GM21423 (cell line): ENCODE measurements around the gene KRT12.

Source experiments
- ATAC-seq: cut with Tn5 transposase; IDR thresholded peaks from one replicate; pipeline ENCODE4 v1.9.1; 2021; ENCODE audit warnings: mild to moderate bottlenecking, moderate library complexity; ENCODE audit not compliant: unreplicated experiment

The KRT12 gene

GRCh38 chr17:40866838-40867237, at the start of gene KRT12:
KRT12 (minus strand) TSS chr17:40867223; CDS start chr17:40867186, 37 bp downstream.
- no peak for ATAC-seq

DNA sequence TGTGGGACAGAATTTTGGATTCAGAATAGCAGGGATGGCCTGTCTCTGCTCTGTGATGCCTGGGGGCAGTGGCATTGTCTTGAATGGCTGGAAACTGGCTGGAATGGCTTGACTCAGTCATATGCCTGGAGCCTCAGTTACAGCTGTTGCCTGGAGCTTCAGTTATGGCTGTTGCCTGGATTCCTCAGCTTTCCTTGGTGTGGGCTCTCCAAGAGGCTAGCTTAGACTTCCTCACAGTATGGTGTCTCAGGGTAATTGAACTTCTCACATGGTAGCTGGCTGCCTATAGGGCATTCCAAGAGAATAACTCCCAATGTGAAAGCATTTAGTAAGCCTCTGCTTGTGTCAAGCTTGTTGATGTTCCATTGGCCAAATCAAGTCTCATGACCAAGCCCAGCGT, 49.3 kb upstream of the KRT12 start:
- no peak for ATAC-seq

DNA sequence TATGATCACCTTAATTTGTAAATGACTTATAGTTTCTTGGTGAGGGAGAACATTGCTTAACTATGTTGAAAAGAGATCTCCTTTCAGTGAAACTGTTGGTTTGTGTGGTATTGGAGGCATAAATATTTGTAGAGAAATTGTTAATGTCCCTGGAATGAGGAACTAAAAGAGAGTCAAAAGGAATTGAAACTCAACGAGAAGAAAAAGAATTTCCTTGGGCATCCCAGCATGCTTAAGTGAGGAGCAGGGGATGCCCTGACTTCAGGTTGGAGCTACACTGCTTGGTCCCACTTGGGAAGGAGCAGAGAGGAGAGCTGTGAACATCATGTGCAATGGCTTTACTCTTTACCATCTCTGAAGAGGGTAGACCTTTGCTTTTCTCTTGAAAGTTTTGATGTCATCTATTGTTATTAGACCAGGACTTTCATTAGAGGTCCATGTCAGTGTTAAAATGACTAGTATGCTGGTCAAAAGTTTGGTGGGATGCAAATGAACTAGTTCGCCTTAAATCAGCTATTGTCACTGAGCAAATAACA, 48.8 kb upstream of the KRT12 start:
- no peak for ATAC-seq

DNA sequence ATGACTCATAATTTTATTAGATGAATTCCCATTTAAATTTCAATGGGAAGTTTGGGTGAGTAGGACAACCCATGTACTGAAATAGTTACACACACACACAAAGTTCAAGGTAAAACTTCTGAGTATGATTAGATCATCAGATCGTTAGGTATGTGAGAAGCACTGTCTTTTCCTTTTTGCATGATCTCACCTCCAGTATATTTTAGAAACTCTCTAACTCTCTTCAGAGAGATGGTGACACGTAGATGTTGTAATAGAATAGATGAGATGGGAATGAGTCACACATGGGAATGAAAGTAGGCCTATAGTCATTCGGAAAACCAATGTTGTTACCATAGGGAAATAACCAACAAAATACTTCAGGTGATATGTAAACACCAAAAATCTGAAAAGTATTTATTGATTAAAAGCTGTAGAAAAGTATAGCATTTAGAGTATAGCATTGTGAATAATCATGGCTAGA, 48.2 kb upstream of the KRT12 start:
- ATAC-seq = no peak

GRCh38 chr17:40914075-40914855, 47.2 kb upstream of the KRT12 start:
- ATAC-seq = no peak

DNA sequence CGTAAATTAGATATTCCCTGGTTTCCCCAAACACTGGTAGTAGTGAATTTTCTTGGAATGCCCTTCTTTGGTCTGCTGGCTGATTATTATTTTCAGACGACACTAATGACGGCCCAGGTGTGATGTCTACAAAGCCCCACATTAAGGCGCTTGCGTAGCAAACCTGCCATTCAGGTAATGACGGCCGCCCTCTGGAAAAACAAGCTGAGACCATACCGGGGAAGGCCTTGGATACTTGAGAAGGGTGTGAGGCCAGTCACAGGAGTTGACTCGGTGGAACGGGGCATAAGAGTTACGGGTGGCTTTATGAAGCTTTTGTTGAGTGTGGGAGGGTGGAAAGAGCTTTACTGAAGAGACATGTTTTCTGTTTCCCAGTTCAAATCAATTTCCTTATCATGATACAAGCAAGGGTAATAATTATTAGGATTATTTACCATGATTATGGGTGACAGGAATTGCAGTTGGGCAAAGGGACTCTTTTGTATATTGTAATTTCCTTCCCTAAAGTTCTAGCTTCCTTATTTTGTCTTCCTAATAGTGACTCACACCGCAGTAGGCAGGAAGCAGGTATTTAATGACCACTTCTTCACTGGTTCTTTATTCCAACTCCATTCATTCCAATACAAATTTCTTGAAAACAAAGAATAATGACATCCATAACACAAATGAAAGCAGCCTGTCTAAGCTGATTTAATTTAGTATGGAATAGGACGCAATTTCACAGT, 45.6 kb upstream of the KRT12 start:
- no peak for ATAC-seq

DNA sequence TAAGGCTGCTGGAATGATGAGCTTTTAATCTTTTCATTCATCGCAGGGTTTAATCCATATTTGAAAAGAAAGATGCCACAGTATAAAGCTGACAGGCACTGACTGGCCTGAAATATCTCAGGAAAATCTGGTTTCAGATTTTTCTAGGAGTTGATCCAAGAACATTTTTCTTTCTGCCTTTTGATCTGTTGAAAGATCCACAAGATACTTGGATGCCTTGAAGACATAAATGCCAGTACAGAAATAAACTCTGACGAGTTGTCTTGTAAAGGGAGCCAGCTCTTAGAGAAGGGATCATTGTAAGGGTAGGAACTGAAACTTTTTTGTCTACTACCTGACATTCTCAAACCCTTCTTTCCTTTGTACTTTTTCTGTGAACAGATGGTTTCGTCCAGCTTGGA, 43.4 kb upstream of the KRT12 start:
- ATAC-seq = no peak

DNA sequence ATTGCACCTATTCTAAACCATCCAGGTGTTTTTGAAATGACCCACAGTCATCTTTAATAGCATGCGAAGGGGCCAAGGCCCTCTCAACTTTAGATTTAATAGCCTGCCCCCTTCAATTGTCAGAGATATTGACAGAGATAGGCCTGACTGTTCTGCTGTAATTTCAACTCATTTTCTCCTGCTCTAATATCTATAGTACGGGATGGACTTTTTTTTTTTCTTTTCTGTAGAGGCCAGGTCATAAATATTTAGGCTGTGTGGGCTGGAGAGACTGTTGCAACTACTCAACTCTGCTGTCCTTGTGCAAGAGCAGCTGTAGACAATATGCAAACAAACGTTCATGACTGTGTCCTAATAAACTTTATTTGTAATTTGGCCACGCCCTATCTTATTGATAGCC, 42.7 kb upstream of the KRT12 start:
- ATAC-seq = no peak

GRCh38 chr17:40909351-40909750, 42.3 kb upstream of the KRT12 start:
- ATAC-seq = no peak

- ATAC-seq = no peak
Measured at GRCh38 chr17:40906613-40907012, 39.6 kb upstream of the KRT12 start.

DNA sequence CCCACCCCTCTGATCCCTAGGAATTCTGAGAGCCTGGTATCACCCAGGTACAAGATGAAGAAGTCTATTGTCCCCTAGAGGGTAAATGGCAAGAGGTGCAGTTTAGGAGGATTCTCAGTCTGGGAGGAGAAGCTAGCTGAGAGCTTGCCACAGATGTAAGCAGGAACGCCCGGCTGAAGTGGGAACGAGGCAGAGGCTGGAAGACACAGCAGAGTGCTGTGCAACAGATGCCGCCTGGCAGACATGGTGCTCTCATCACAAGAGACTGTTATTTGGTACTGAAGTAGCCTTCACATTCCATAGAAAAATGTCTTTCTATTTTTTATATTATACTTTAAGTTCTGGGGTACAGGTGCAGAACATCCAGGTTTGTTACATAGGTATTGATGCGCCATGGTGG, 38.3 kb upstream of the KRT12 start:
- no peak for ATAC-seq

DNA sequence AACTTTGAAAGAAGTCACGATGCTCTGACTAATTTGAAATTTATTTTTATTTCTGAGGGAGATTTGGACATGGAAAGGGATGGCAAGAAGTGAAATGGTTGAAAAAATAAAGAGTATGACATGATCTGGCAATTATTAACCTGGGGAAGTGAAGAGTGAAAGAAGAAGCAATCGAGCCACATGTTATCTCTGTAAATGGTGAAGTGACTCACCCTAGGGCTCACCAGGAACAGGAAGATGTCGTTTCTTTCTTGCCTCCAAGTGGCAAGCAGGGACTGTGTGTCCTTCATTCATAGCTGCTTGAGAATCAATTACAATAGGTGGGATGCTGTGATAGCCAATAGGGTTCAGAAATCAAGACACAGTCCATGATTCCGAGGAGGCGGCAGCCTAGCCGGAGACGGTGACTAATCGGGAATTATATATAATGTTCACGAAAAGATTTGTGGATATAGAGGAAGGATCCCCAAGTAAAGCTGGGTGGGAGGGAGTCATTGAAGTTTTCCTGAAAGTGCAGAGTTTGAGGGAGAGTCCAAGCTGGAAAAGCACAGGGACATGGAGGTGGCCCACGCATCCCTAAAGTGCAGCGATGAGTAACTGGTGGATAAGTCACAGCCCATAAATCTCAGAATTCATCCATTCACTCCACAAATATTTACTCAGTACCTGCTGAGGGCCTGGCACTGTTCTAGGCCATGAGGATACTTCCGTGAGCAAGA, 36.3 kb upstream of the KRT12 start:
- ATAC-seq = no peak

GRCh38 chr17:40902498-40902897, 35.5 kb upstream of the KRT12 start:
- no peak for ATAC-seq

- no peak for ATAC-seq
Measured at GRCh38 chr17:40901981-40902474, 35.0 kb upstream of the KRT12 start.

GRCh38 chr17:40900809-40901356, 33.9 kb upstream of the KRT12 start:
- ATAC-seq = no peak

DNA sequence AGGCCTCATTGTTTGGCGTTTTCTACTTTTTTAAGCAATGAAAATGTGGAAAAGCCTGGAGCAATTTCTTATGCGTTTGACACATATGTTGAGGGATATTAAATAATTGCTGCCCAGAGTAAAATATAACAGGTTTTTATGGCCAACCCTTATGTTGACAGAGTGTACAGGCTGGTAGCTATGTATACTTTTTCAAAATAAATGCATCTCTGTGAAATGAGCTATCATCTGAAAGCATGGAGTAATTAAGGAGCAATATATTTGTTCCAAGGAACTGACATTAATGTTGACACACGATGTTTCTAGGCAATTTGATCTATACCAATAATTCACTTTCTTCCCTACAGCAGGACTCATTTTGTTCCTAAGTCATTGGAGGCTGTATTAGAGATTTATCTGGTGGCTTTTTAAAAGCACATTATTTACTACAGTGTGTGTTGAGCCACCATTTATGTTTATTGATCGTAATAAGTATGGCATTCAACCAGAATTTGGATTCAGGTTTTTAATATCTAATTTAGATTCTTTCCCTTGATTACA, 30.0 kb upstream of the KRT12 start:
- ATAC-seq = no peak

GRCh38 chr17:40895106-40895730, 28.2 kb upstream of the KRT12 start:
- ATAC-seq = no peak

DNA sequence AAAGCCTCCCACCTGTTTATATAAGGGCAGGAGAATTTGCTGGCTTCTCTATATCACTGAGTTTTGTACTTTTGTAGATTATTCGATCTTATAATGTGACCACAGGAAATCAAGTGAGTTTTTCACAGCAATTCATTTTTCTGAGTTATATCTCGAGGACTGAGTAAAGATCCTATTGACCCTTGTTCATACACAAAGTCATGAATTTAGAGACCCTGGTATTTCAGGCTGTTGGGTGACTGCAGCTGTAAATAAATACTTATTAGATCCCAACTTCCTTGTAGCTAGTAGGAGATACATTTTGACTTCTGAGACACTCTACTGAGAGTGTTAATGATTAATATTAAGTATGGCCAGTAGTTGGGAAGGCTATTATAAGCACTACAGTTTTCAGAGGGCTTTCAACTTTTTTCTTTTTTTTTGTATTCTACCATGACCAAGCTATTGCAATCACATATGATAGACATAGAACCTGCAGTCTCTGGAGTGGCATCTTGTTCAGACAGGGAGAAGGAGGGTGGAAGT, 21.2 kb upstream of the KRT12 start:
- ATAC-seq = no peak

- no peak for ATAC-seq
Measured at GRCh38 chr17:40886090-40886489, 19.1 kb upstream of the KRT12 start.
